ENCODE measurements around the gene PSMD2. TPM values are rescaled to one million over a fixed set of nuclear protein-coding genes. Genes with fewer than 3 reads are reported as not detected.

The PSMD2 gene
- total RNA-seq, 1 donor from 2014 or later, result 255 TPM

GRCh38 chr3:184289426-184289938, 9.6 kb upstream of the PSMD2 start:
- Mint-ChIP-seq H3K4me1 (ENCODE audit: unreplicated experiment) (peaks cover 5% of the 10 kb centered on the region), H3K4me3 (no peak overlapping the region), H3K36me3 (no peaks in the 10 kb centered on the region), H3K27me3 (peaks cover 62% of the 10 kb centered on the region), H3K9me3 (no peaks in the 10 kb centered on the region), H3K27ac (no peak overlapping the region)
- DNase-seq (ENCODE audit: extremely low spot score, unreplicated experiment), result no peak
- TF ChIP-seq CTCF (conservative IDR thresholded peaks at IDR 0.05), result peak; percentile 73

- Mint-ChIP-seq H3K4me1 (ENCODE audit: unreplicated experiment) (no peaks in the 10 kb centered on the region), H3K27me3 (peaks cover 61% of the 10 kb centered on the region), H3K36me3 (no peaks in the 10 kb centered on the region), H3K4me3 (no peak overlapping the region), H3K27ac (no peak overlapping the region), H3K9me3 (no peaks in the 10 kb centered on the region)
- DNase-seq (ENCODE audit: extremely low spot score, unreplicated experiment), result no peak
- TF ChIP-seq CTCF (conservative IDR thresholded peaks at IDR 0.05), result no peak
Measured at GRCh38 chr3:184290331-184290730, 8.7 kb upstream of the PSMD2 start.

- Mint-ChIP-seq H3K4me1 (ENCODE audit: unreplicated experiment) (no peaks in the 10 kb centered on the region), H3K9me3 (no peaks in the 10 kb centered on the region), H3K36me3 (no peaks in the 10 kb centered on the region), H3K27me3 (peaks cover 55% of the 10 kb centered on the region), H3K27ac (no peak overlapping the region), H3K4me3 (no peak overlapping the region)
- TF ChIP-seq CTCF (conservative IDR thresholded peaks at IDR 0.05), result no peak
- no peak for DNase-seq (ENCODE audit: extremely low spot score, unreplicated experiment)
Measured at GRCh38 chr3:184291044-184291737, 7.8 kb upstream of the PSMD2 start.

- Mint-ChIP-seq H3K36me3 (no peaks in the 10 kb centered on the region), H3K9me3 (no peaks in the 10 kb centered on the region), H3K4me3 (no peak overlapping the region), H3K27ac (no peak overlapping the region), H3K27me3 (peaks cover 50% of the 10 kb centered on the region), H3K4me1 (ENCODE audit: unreplicated experiment) (no peaks in the 10 kb centered on the region)
- no peak for TF ChIP-seq CTCF (conservative IDR thresholded peaks at IDR 0.05)
- DNase-seq (ENCODE audit: extremely low spot score, unreplicated experiment), result no peak
Measured at GRCh38 chr3:184291738-184292445, 7.1 kb upstream of the PSMD2 start.

GRCh38 chr3:184295771-184296170, 3.3 kb upstream of the PSMD2 start:
- TF ChIP-seq CTCF (conservative IDR thresholded peaks at IDR 0.05), result no peak
- H3K4me3 Mint-ChIP-seq, result peak overlapping the region; percentile 80
- H3K36me3 Mint-ChIP-seq, result peaks cover 4% of the 10 kb centered on the region
- H3K4me1 Mint-ChIP-seq (ENCODE audit: unreplicated experiment), result peaks cover 10% of the 10 kb centered on the region
- peak overlapping the region; percentile 83 for H3K27ac Mint-ChIP-seq
- H3K27me3 Mint-ChIP-seq, result peaks cover 21% of the 10 kb centered on the region
- DNase-seq (ENCODE audit: extremely low spot score, unreplicated experiment), result no peak
- no peaks in the 10 kb centered on the region for H3K9me3 Mint-ChIP-seq

Measured in type B pancreatic cell (in vitro differentiated cells).